HG03135 (cell line): ENCODE measurements around the gene NHERF2.
"Not testable (repeated sequence)": the region's sequence is repeated elsewhere in the genome, so short reads cannot be mapped to it uniquely, and the experiment has no call there.

Experiments
- ATAC-seq: cut with Tn5 transposase; IDR thresholded peaks from one replicate; pipeline ENCODE4 v1.9.1; 2021; ENCODE audit warnings: mild to moderate bottlenecking, moderate library complexity; ENCODE audit not compliant: unreplicated experiment

The NHERF2 gene

GRCh38 chr16:2025251-2025650 is 1.5 kb upstream of the NHERF2 start:
- ATAC-seq: no peak

DNA sequence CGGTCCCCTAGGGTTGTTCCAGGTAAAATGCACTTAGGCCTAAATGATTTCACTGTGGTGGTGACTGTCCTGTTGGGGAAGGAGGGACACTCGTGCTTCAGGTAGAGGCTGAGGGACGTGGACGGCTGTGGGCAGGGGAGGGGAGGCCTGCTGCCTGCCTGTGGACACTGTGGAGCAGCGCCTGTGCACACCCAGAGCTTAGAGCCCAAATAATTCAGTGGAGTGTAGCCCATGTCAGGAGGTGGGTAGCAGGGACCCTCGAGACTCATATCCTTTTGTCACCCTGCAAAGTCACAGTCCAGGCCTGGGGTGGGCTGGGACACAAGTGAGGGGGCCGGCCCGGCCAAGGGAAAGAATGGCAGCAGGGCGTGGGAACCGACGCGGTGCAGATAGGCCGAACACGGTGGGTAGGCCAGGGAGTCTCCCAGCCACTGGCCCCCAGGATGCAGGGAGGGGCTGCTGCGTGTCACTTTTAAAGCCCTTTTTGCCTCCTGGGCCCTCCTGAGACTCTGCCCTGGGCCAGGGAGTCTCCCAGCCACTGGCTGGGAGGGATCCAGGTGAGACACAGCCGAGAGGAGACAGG is 733 bp upstream of the NHERF2 start:
- no peak for ATAC-seq

DNA sequence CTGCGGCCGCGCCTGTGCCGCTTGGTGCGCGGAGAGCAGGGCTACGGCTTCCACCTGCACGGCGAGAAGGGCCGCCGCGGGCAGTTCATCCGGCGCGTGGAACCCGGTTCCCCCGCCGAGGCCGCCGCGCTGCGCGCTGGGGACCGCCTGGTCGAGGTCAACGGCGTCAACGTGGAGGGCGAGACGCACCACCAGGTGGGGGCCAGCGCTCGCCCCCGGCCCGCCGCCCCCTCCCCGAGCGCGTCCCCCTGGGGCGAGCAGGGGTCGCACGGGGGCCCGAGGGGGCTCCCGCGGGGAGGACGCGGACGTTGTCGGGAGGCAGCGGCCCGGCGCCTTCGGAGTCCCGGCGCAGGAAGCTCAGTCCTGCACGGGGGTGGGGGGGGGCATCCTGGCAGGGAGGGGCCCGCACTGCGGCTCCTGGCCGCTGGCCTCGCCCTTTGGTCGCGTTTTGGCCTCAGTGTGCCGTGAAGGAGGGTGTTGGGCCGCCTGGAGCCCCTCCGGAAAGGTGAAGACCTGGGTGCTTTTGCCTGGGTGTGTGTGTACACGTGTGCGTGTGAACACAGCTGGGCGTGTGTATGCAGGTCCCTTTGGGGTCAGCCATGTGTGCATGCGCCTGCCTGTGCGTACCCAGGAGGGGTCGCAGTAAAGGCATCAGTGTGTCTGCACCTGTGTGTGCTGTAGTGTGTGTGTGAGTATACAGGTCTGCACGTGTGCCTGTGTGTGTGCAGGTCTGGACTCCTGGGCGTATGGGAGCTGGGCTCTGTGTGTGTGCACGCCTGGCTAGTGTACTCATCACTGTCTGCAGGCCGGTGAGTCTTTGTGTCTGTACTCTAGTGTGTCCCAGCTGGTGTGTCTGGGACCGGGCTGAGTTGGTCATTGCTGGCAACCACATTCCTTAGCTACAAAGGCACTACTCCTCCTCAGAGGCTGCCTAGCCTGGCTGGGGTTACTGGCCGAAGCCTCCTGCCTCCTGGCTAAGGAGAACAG is 615 bp downstream of the NHERF2 start:
- ATAC-seq: no peak

- no peak for ATAC-seq
These were observed 1.4 kb downstream of the NHERF2 start for GRCh38 chr16:2028146-2028545.

DNA sequence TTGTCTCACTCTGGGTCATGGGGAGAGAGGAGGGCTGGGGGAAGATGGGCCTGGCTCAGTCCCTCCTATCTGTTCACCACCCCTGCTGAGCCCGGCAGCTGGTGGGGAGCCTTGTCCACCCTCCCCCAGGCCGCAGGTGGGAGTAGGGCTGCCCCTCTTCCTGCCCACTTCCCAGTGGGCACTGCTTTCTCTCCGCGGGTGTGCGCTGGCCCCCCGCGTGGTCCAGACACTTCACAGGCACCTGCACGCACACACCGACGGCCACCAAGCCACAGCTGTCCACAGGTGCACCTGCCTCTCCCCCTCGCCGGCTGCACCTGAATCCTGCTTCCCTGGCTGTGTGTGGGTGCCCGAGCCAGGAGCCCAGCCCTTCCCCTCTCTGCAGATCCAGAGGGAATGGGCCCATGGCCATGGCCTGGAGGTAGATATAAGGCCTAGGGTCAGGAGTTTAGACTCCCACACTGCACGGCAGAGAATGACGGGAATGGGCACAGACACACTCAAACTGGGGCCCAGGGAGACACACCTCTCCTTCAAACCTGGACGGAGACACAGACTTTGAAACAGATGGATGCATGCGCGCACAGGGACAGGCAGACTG is 2.0 kb downstream of the NHERF2 start:
- ATAC-seq: no peak

DNA sequence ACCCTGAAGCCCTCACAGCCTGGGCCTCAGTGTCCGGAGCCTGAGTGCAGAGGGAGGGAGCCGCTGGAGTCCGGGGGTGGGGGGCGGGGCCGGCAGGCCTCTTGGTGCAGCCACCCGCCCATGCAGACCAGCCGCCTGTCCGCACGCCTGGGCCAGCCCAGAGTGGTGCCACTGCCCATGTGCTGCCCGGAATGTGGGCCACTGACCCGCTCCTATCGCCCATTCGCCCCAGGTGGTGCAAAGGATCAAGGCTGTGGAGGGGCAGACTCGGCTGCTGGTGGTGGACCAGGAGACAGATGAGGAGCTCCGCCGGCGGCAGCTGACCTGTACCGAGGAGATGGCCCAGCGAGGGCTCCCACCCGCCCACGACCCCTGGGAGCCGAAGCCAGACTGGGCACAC is 2.6 kb downstream of the NHERF2 start:
- no peak for ATAC-seq

- no peak for ATAC-seq
These were observed 3.3 kb downstream of the NHERF2 start for GRCh38 chr16:2030036-2030435.

DNA sequence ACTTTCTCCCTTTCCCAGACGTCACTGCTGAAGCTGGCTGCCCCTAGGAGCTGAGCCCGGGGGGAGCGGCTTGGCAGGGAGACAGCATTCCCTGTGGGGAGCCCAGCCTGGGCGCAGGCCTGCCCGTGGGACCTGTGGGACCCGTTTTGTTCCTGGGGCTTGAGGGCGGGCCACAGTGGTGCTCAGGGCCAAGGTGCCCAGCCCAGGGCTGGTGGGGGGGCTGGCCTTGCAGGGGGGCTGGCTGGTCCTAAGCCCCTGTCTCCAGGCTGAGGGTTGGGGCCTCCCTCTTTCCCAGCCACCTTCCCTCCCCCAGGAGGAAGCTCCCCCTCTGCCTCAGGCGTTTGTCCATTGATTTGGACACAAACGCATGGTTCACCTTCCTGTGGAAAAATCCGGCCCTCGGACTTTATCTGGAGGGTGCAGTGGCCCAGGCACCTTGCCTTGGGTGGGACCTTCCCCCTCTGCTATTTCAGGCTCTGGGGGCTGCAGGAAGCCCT is 4.4 kb downstream of the NHERF2 start:
- ATAC-seq: no peak

GRCh38 chr16:2032285-2033056 is 5.8 kb downstream of the NHERF2 start:
- ATAC-seq: no peak

DNA sequence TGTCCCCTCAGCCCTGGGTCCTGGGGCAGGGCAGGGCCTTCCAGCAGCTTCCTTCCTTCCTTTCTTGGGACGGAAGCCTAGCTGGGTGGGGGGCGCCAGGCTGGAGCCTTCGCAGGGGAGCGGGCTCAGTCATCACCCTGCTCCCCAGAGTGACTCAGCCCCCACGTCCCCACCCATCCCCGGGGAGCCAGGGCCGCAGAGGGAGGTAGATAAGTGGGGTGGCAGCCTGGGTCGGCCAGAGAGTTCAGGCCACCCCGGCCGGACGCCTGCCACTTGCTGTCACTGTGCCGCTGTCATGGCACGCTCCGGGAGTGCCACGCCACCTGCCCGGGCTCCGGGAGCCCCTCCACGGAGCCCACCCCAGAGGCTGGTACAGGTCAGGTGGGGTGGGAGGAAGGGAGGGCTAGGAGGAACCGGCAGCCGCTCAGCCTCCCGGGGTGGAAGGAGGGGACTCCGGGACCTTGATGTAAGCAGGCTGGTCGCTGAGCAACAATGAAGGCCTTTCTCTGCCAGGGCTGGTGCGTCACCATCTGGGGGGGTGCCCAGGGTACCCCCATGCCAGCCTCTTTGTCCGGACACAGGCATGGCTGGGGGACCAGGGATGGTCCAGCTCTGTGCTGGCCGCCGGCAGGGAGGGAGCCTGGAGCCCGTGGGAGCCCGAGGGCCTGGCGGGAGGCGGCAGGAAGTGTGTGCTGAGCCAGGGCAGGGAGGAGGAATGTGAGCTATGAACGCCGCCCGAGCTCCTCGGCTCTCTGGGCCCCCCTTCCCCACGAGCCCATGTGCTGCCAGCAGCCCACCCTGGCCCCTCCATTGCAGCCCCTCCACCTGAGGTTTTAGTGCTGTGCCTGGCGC is 6.6 kb downstream of the NHERF2 start:
- ATAC-seq: no peak

DNA sequence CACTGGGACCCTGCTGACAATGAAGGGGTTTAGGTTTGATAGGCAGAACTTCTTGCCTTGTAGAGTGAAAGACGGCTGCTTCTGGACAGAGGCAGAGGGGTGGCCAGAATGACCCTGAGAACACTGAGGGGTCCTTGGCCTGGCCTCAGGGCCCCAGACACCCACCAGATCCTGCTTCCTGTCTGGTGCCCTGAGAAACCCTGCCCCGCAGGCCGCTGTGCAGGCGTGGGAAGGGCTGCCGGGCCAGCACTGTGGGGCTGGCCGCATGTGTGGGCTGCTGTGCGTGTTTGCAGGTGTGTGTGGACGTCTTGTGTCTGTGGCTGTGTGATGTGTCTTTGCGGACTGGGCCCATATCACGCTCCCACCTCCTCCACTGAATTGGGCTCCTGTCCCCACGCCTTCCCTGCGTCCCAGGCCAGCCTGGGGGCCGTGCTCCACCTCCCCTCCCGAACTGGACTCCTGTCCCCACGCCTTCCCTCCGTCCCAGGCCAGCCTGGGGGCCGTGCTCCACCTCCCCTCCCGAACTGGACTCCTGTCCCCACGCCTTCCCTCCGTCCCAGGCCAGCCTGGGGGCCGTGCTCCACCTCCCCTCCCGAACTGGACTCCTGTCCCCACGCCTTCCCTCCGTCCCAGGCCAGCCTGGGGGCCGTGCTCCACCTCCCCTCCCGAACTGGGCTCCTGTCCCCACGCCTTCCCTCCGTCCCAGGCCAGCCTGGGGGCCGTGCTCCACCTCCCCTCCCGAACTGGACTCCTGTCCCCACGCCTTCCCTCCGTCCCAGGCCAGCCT is 7.4 kb downstream of the NHERF2 start:
- ATAC-seq: not testable (repeated sequence)

GRCh38 chr16:2034696-2035430 is 8.2 kb downstream of the NHERF2 start:
- no peak for ATAC-seq

- no peak for ATAC-seq
These were observed 8.9 kb downstream of the NHERF2 start for GRCh38 chr16:2035431-2036199.

DNA sequence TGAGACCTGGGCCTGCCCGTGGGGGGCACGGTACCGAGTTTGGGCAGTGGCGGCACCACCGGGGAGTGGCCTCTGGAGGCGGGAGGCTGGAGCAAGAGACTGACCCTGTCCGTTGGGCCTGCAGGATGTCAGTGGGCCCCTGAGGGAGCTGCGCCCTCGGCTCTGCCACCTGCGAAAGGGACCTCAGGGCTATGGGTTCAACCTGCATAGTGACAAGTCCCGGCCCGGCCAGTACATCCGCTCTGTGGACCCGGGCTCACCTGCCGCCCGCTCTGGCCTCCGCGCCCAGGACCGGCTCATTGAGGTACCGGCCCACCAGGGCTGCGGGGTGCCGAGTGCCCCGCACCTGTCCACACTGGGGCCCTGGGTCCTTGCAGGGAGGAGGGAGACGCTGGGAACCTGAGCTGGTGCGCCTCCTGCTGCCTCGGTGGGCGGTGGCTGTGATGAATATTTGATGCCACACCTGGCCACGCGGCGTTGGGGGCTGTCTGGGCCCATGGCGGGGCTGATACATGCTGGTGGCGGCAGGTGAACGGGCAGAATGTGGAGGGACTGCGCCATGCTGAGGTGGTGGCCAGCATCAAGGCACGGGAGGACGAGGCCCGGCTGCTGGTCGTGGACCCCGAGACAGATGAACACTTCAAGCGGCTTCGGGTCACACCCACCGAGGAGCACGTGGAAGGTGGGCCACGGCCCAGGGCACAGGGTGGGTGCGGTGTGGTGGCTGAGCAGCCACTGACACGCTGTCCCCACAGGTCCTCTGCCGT is 9.7 kb downstream of the NHERF2 start:
- no peak for ATAC-seq

- no peak for ATAC-seq
These were observed 10.4 kb downstream of the NHERF2 start for GRCh38 chr16:2037115-2037514.

GRCh38 chr16:2037647-2038381 is 11.1 kb downstream of the NHERF2 start:
- no peak for ATAC-seq
